K562 (cell line): ENCODE data around the gene BRAF. TPM values are rescaled to one million over a fixed set of nuclear protein-coding genes. Genes with fewer than 3 reads are reported as not detected.
"Not testable (repeated sequence)": the region's sequence is repeated elsewhere in the genome, so short reads cannot be mapped to it uniquely, and the experiment has no call there.

ENCODE experiments used
- ATAC-seq: fragments of 200-7000 bp; cut with Tn5 transposase; 3 replicates; pipeline ENCODE4 v1.9.1; 2020; ENCODE audit warnings: moderate library complexity
- BruUV-seq: library from RNA; stranded (reverse); fragments of 400-500 nt; replicated peaks from 2 replicates; lab custom pipeline; 2021; lab: Mats Ljungman, UMichigan
- CTCF ChIA-PET: fragments of 300-600 bp; formaldehyde crosslinking; extraction: SDS; loops from one replicate; lab custom pipeline; 2021; ENCODE audit warnings: low intra/inter-chr PET ratio; lab: Yijun Ruan, JAX
- POLR2A ChIA-PET: fragments of 300-600, 350-650 bp; sonication (Branson Sonifier 250); formaldehyde crosslinking; extraction: SDS; loops from one replicate; lab custom pipeline; 2021; ENCODE audit warnings: antibody characterized with exemption, inconsistent platforms; lab: Yijun Ruan, JAX
- DNase-seq, 4 experiments: peaks; one replicate each; pipeline versions ENCODE4 v3.0.0 to v3.0.0-alpha.2; 2011 to 2018; ENCODE audit warnings: low spot score in 3 of 4, mixed read lengths in 3 of 4; ENCODE audit errors: extremely low read depth in 1 of 4
- FAIRE-seq: peaks from 2 replicates; lab custom pipeline; 2011; peaks lifted over from hg19 to GRCh38; lab: Jason Lieb, UNC
- H2AFZ ChIP-seq: 2 replicates; pipeline ENCODE4 v1.6.0; 2011; ENCODE audit warnings: low read depth, low read length, control low read depth, inconsistent platforms
- H3K27ac ChIP-seq: fragments of 200-600 bp; 3 replicates; pipeline ENCODE4 v1.8.0; 2011; ENCODE audit warnings: low read depth, mild to moderate bottlenecking, control low read depth, inconsistent platforms, low read length, moderate library complexity, mixed read lengths; ENCODE audit errors: extremely low read depth
- H3K27me3 ChIP-seq, 2 experiments: fragments of 300-600 bp in 1 of 2; 2 replicates in 1 of 2; 3 replicates in 1 of 2; pipeline versions ENCODE4 v1.6.0 to v1.8.0; 2011; ENCODE audit warnings: inconsistent platforms in 2 of 2, low read length in 2 of 2, mild to moderate bottlenecking in 1 of 2, mixed read lengths in 1 of 2, moderate library complexity in 1 of 2; ENCODE audit not compliant: control insufficient read depth in 2 of 2, insufficient read depth in 2 of 2
- H3K36me3 ChIP-seq: fragments of 300-600 bp; 3 replicates; pipeline ENCODE4 v1.8.0; 2011; ENCODE audit warnings: mild to moderate bottlenecking, low read length, inconsistent platforms; ENCODE audit not compliant: control insufficient read depth, insufficient read depth
- H3K4me1 ChIP-seq, 2 experiments: fragments of 200-600 bp in 1 of 2; replicated peaks in 1 of 2; 2 replicates in 1 of 2; 3 replicates in 1 of 2; pipeline versions ENCODE4 v1.5.1 to v1.8.0; 2011; ENCODE audit warnings: inconsistent platforms in 2 of 2, low read length in 2 of 2, mild to moderate bottlenecking in 1 of 2, mixed read lengths in 1 of 2, moderate library complexity in 1 of 2; ENCODE audit not compliant: control insufficient read depth in 2 of 2, insufficient read depth in 2 of 2
- H3K4me2 ChIP-seq: 2 replicates; pipeline ENCODE4 v1.6.1; 2011; ENCODE audit warnings: low read length, control low read depth, inconsistent platforms, mixed read lengths; ENCODE audit not compliant: insufficient read depth
- H3K4me3 ChIP-seq: fragments of 200-600 bp; sonication (generic), shearing (Covaris generic); 2 replicates; pipeline ENCODE4 v1.5.1; 2016; ENCODE audit warnings: control low read depth, inconsistent platforms
- H3K79me2 ChIP-seq: fragments of 200-600 bp; 3 replicates; pipeline ENCODE4 v1.8.0; 2011; ENCODE audit warnings: low read length, inconsistent platforms; ENCODE audit not compliant: control insufficient read depth, insufficient read depth
- H3K9ac ChIP-seq, 2 experiments: 2 replicates each; pipeline versions ENCODE4 v1.6.0 to v1.6.1; 2011; ENCODE audit warnings: low read depth in 2 of 2, low read length in 2 of 2, control low read depth in 1 of 2, inconsistent platforms in 1 of 2, mild to moderate bottlenecking in 1 of 2, mixed read lengths in 1 of 2; ENCODE audit not compliant: insufficient read depth in 1 of 2
- H3K9me1 ChIP-seq: one replicate; pipeline ENCODE4 v1.6.0; 2011; ENCODE audit warnings: inconsistent platforms, mild to moderate bottlenecking, low read length, moderate library complexity; ENCODE audit not compliant: control insufficient read depth, insufficient read depth
- H3K9me3 ChIP-seq: replicated peaks from 2 replicates; pipeline ENCODE4 v1.5.1; 2011; ENCODE audit warnings: low read depth, low read length, inconsistent platforms; ENCODE audit not compliant: control insufficient read depth, insufficient read depth
- H4K20me1 ChIP-seq: replicated peaks from 2 replicates; pipeline ENCODE4 v1.6.1; 2011; ENCODE audit warnings: low read length, inconsistent platforms, mixed read lengths; ENCODE audit not compliant: control insufficient read depth, insufficient read depth
- GABPB1 ChIP-seq: sonication (generic); formaldehyde crosslinking; IDR thresholded peaks from 2 replicates; pipeline ENCODE4 v1.8.0; 2022; ENCODE audit warnings: mild to moderate bottlenecking, missing genetic modification reagents
- HCFC1 ChIP-seq: IDR thresholded peaks from 2 replicates; pipeline ENCODE4 v1.6.1; 2012; ENCODE audit warnings: low read depth, low read length, improper control_type of control experiment
- ZNF354B ChIP-seq: fragments of 250-450 bp; sonication (Bioruptor Pico); IDR thresholded peaks from 2 replicates; pipeline ENCODE4 v1.4.0; 2020
- ZNF507 ChIP-seq: conservative IDR thresholded peaks from 2 replicates; pipeline ENCODE4 v1.6.1; 2017; ENCODE audit warnings: missing genetic modification characterization, missing compliant biosample characterization
- WGBS: fragments of 100-300 bp; shearing (Covaris generic); methylation state at CpG from one replicate; pipeline ENCODE4 v1.1.6; 2016; ENCODE audit warnings: low coverage, mixed read lengths; ENCODE audit not compliant: insufficient coverage; ENCODE audit errors: missing lambda C conversion rate; 5-methylcytosine and 5-hydroxymethylcytosine counted together
- in situ Hi-C: fragments of 300-500 bp; cut with MboI; formaldehyde crosslinking; loops from 4 replicates; pipeline ENCODE4 v1.15.0; 2018; ENCODE audit warnings: inconsistent platforms, mixed read lengths
- intact Hi-C: fragments of 100-400 bp; cut with micrococcal nuclease; formaldehyde crosslinking; loops from 2 replicates; pipeline ENCODE4 v1.14.2; 2022
- polyA plus RNA-seq, 8 experiments: library from polyadenylated mRNA; depleted of rRNA in 4 of 8; stranded (reverse) in 5 of 8; unstranded in 3 of 8; fragments of >200 nt; fragmentation: Nextera tagmentation in 2 of 8; fragmentation: Illumina TruSeq in 1 of 8; extraction: Ambion mirVana in 2 of 8; extraction: Trizol in 1 of 8; gene quantifications; 2 replicates each; pipeline versions ENCODE4 v1.2.1 to v1.2.3, GENCODE V29; 2011 to 2014; ENCODE audit warnings: inconsistent platforms in 1 of 8, missing spikeins in 1 of 8
- total RNA-seq, 7 experiments: library from RNA; depleted of rRNA in 6 of 7; stranded (reverse); fragments of >200 nt in 6 of 7; fragmentation: Illumina TruSeq in 2 of 7; extraction: Trizol in 2 of 7; gene quantifications; 2 replicates each; pipeline versions ENCODE4 v1.2.1 to v1.2.3, GENCODE V29; 2011 to 2021; ENCODE audit warnings: low replicate concordance in 1 of 7

Gene BRAF
- total and polyA plus RNA-seq, 9 of the 15 experiments (the other 6 are each of a cell fraction or from before 2014, with no cell fraction given): 3.6 to 38.3 (median 21.9) TPM

DNA sequence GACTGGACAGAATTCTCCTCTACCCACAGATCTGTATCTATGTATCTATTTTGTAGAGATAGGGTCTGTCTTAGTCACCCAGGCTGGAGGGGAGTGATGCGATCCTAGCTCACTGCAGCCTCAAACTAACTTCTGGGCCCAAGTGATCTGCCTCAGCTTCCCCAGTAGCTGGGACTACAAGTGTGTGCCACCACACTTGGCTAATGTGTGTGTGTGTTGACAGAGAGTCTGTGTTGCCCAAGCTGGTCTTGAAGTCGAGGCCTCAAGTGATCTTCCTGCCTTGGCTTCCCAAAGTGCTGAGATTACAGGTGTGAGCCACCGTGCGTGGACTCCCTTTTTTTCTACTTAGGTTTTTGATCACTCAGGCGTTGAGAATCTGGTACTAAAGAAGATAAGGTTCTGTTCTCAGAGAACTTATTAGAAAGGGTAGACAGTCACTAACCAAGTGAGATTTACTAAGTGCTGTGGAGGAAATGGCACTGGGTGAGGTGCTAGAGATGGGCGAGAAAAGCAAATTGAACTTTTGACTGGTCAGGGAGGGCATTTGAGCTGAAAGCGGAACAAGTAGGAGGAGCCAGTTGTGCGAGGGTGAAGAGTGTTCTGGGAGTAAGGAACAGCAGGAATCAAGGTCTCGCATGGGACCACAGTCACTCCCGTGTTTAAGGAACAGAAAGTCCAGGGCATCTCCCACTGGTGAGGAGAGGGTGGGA lies 210.2 kb downstream of the BRAF start:
- Histone ChIP-seq H3K9ac (no peak overlapping the region), H2AFZ (no peak overlapping the region), H3K4me1 (no peaks in the 10 kb centered on the region), H3K27me3 (no peaks in the 10 kb centered on the region), H3K79me2 (no peaks in the 10 kb centered on the region), H3K4me2 (no peak overlapping the region), H3K9me3 (0 out of 2 replicates have a peak, but pooled peaks cover 4% of the 10 kb centered on the region), H3K27ac (no peak overlapping the region), H4K20me1 (no peaks in the 10 kb centered on the region), H3K9me1 (no peaks in the 10 kb centered on the region), H3K36me3 (no peaks in the 10 kb centered on the region), H3K4me3 (no peak overlapping the region)
- POLR2A ChIA-PET: interaction anchor here (0.6 kb wide), 1 partner anchor 934 kb away, joined by 3 read pairs; no protein-coding TSS in a partner anchor
- CTCF ChIA-PET: no interaction called here
- ATAC-seq (no peak), DNase-seq (no peak), FAIRE-seq (no peak)
- no TSS peak for BruUV-seq
- in situ Hi-C loops (no loop called here), intact Hi-C loops (no loop called here)
- 81% methylated on average over 10 of the region's 10 CpGs for WGBS
- TF ChIP-seq HCFC1 (no peak), GABPB1 (CRISPR knock-in tag) (0 out of 2 replicates have a peak, but pooled peaks have one; percentile 26)

DNA sequence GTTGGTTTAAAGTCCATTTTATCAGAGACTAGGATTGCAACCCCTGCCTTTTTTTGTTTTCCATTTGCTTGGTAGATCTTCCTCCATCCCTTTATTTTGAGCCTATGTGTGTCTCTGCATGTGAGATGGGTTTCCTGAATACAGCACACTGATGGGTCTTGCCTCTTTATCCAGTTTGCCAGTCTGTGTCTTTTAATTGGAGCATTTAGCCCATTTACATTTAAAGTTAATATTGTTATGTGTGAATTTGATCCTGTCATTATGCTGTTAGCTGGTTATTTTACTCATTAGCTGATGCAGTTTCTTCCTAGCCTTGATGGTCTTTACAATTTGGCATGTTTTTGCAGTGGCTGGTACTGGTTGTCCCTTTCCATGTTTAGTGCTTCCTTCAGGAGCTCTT lies 212.3 kb downstream of the BRAF start:
- H4K20me1 ChIP-seq, intact Hi-C loops, CTCF ChIA-PET, H3K9me3 ChIP-seq, H3K9me1 ChIP-seq, H3K4me1 ChIP-seq, BruUV-seq, H3K27me3 ChIP-seq, in situ Hi-C loops, H3K79me2 ChIP-seq, ATAC-seq, H3K9ac ChIP-seq, FAIRE-seq, H3K4me2 ChIP-seq, H2AFZ ChIP-seq, POLR2A ChIA-PET, H3K4me3 ChIP-seq, H3K36me3 ChIP-seq, H3K27ac ChIP-seq, DNase-seq: not testable (repeated sequence)
- peak; percentile 96 for TF ChIP-seq ZNF507 (tag)
- peak; percentile 60; the same call in 1 of the 2 replicates for TF ChIP-seq ZNF354B (CRISPR knock-in tag)
